ENCODE data around the gene ZEB1.
"Not testable (repeated sequence)": the region's sequence is repeated elsewhere in the genome, so short reads cannot be mapped to it uniquely, and the experiment has no call there.

ZEB1 gene

DNA sequence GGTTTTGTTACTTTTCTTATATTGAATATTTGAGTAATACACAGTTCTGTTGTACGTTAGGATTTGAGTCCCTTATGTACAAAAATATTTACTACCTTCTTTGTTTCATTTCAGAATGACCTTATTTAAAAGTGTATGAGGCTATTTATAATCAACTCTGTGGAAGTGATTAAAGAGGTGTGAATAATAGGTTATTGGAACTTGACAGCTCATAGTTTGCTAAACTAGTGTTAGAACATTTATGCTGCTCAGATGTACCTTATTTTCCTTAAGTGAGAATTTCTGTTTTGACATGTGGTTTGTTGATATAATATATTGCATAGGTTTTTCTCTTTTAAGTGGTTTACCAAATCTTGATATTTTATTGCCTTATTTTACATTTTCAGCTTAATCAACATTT is 105.5 kb downstream of the ZEB1 start:
- DNase-seq (ENCODE audit: low spot score) = no peak

- DNase-seq (ENCODE audit: low spot score) = peak; percentile 13
Observed at GRCh38 chr10:31426401-31426800, 107.4 kb downstream of the ZEB1 start.

DNA sequence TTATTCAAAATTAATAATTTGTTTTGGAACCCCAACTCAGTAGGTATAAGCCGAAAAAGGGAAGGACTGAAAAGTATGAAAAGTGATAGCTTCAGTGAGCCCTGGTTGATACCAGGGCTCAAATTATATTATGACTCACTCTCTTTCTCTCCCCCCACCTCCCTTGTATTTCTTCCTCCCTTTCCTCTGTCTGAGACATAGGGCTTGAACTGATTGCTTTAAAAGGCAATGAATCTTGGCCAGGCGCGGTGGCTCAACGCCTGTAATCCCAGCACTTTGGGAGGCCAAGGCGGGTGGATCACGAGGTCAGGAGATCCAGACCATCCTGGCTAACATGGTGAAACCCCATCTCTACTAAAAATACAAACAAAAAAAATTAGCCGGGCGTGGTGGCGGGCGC is 108.3 kb downstream of the ZEB1 start:
- DNase-seq (ENCODE audit: low spot score) = not testable (repeated sequence)

DNA sequence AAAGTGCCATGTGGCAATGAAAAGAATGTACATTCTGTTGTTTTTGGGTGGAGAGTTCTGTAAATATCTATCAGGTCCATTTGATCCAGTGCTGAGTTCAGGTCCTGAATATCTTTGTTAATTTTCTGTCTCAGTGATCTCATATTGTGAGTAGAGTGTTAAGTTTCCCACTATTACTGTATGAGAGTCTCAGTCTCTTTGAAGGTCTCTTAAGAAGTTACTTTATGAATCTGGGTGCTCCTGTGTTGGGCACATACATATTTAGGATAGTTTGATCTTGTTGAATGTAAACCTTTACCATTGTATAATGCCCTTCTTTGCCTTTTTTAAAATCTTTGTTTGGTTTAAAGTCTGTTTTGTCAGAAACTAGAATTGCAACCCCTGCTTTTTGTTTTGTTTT is 109.5 kb downstream of the ZEB1 start:
- not testable (repeated sequence) for DNase-seq (ENCODE audit: low spot score)

DNA sequence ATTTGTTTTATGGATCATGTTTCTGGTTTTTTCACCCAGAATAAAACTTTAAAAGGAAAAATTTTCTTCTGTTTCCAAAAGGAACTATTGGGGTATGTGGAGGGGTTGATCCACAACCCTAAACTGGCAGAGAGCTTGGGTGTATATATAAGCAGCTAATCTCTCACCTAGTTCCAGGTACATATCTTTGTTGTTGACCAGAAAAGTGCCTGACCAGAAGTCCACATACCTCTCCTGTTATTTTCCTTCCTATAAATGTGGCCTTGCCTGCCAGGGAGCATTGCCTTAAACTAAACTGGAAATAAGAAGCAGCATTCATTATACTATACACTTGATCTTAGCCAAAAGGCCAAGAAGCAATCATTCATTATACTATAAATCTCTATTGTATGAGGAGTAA is 112.0 kb downstream of the ZEB1 start:
- no peak for DNase-seq (ENCODE audit: low spot score)

DNA sequence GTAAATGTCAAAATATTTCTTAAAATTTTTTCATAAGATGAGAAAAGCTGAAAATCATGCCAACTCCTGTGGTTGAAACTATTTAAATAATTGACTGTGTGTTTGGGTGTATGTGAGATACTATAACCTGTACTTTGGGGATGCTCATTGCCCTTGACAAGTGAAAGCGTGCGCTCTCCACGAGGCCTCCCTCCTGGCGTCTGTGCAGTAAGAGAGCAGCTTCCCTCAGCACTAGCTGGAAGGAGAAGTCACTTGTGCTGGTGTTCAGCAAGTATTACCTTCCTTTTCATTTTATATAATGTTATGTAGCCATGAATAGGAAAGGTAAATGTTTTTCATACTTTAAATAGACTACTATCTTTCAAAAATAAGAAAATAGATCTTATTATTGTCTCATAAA is 118.9 kb downstream of the ZEB1 start:
- no peak for DNase-seq (ENCODE audit: low spot score)

- no peak for DNase-seq (ENCODE audit: low spot score)
Observed at GRCh38 chr10:31451766-31452165, 132.8 kb downstream of the ZEB1 start.

- DNase-seq (ENCODE audit: low spot score) = no peak
Observed at GRCh38 chr10:31456468-31456867, 137.5 kb downstream of the ZEB1 start.

GRCh38 chr10:31457858-31458257 is 138.8 kb downstream of the ZEB1 start:
- no peak for DNase-seq (ENCODE audit: low spot score)

GRCh38 chr10:31458974-31459373 is 140.0 kb downstream of the ZEB1 start:
- no peak for DNase-seq (ENCODE audit: low spot score)

DNA sequence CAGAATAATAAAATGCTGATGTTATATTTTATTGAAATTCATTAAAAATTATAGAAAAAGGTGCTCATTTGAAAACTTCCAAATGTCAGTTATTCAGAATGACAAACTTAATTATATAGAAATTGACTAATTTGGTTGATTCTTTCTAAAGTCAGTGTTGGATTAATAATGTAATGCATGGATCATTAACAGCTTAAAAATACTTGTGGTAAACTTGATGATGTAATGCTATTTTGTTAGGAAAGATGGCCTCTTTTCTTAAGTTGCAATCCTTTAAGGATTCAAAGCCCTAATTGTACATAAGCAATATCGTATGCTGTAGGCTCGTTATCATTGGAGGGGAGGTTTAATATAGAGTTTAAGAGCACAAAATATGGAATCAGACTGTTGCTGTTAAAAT is 141.2 kb downstream of the ZEB1 start:
- no peak for DNase-seq (ENCODE audit: low spot score)

DNA sequence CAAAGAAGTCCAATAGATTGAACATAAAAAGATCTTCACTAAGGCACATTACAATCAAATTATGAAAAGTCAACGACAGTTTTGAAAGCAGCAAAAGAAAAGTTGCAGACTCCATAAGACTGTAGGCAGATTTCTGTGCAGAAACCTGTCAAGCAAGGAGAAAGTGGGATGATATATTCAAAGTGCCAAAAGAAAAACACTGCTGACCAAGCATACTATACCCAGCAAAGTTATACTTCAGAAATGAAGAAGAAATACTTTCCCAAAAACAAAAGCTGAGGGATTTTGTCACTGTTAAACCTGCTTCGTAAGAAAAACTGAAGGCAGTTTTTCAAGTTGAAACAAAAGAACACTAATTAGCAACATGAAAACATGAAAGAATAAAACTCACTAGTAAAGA is 145.5 kb downstream of the ZEB1 start:
- DNase-seq (ENCODE audit: low spot score) = no peak

- DNase-seq (ENCODE audit: low spot score) = no peak
Observed at GRCh38 chr10:31466313-31466712, 147.3 kb downstream of the ZEB1 start.

GRCh38 chr10:31467791-31468535 is 148.9 kb downstream of the ZEB1 start:
- DNase-seq (ENCODE audit: low spot score) = peak; percentile 7

GRCh38 chr10:31468536-31468859 is 149.5 kb downstream of the ZEB1 start:
- no peak for DNase-seq (ENCODE audit: low spot score)

- no peak for DNase-seq (ENCODE audit: low spot score)
Observed at GRCh38 chr10:31475519-31475918, 156.5 kb downstream of the ZEB1 start.

DNA sequence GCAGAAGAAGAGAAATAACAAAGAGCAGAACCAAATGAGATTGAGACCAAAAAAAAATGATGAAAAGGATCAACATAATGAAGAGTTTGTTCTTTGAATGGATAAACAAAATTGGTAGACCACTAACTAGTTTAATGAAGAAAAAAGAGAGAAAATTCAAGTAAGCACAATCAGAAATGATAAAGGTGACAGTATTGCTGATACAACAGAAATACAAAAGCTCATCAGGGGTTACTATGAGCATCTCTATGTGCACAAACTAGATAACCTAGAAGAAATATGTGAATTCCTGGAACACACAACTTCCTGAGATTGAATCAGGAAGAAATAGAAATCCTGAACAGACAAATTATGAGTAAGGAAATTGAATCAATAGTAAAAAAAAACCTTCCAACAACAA is 157.1 kb downstream of the ZEB1 start:
- DNase-seq (ENCODE audit: low spot score) = no peak

- no peak for DNase-seq (ENCODE audit: low spot score)
Observed at GRCh38 chr10:31477584-31477983, 158.6 kb downstream of the ZEB1 start.

GRCh38 chr10:31479752-31480151 is 160.7 kb downstream of the ZEB1 start:
- no peak for DNase-seq (ENCODE audit: low spot score)

DNA sequence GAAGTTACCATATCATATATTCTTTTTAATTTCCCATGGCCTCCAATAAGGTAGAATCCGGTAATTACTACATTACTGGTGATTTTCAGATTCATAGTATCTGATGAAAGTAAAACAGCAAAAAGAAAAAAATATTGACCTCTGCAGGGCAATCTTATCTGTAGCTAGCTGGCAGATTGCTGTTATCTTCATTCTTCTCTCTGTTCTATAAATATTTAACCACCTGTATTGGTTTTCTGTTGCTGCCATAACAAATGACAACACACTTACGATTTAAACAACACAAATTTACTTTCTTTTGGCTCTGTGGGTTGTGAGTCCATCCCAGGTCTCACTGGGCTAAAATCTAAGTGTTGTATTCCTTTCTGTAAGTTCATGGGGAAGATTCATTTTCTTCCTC is 164.5 kb downstream of the ZEB1 start:
- no peak for DNase-seq (ENCODE audit: low spot score)

- DNase-seq (ENCODE audit: low spot score) = no peak
Observed at GRCh38 chr10:31484431-31485135, 165.6 kb downstream of the ZEB1 start.

DNA sequence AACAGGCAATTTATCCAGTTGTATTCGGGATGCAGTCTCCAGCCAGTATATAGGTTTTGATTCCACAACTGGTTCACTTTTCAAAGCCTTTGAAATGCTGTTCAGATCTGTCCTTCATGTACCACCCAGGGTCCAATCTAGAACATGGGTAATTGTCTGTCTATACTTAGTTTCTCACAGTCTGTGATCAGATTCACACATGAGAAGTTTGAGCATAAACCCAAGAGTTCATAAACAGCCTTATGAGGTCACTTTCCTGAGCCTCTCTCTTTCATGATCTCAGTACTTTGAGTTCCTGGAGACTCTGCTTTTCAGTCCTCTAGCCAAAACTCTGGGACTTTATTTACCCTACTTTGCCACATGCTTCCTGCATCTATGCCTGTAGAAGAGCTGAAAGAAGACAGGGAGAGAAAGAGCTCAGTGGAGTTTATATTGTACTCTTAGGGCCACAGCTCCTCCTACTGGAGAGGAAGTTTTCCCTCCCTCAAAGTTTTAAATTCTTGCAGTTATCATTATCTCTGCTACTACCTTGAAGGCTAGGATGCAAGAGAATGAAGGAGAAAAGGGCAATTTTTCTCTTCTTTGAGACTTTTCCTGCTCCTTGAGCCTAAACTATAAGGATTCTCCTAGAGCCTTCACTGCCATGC is 172.0 kb downstream of the ZEB1 start:
- peak; percentile 21 for DNase-seq (ENCODE audit: low spot score)

- no peak for DNase-seq (ENCODE audit: low spot score)
Observed at GRCh38 chr10:31507427-31507826, 188.4 kb downstream of the ZEB1 start.

Data from AG20443 (cell line).